ENCODE results near the gene SLC8A1.

- TF ChIP-seq CTCF (IDR thresholded peaks at IDR 0.05) (no peak), POLR2A (IDR thresholded peaks at IDR 0.05) (no peak)
Observed at GRCh38 chr2:40230186-40230585, 221.7 kb downstream of the SLC8A1 start.
